Heart right ventricle (tissue), 16 donors: Measurements from ENCODE around the gene REPIN1. TPM values are rescaled to one million over a fixed set of nuclear protein-coding genes. Genes with fewer than 3 reads are reported as not detected.

Source experiments
- ATAC-seq, 8 donors: fragments of 200-7000 bp; cut with Tn5 transposase; one replicate each; pipeline ENCODE4 v1.9.1; 2020; ENCODE audit warnings: mild to moderate bottlenecking in 8 of 8, moderate library complexity in 8 of 8, moderate number of reproducible peaks in 1 of 8
- DNase-seq, 2 donors: peaks; one replicate each; pipeline ENCODE4 v3.0.0-alpha.2; 2020
- H3K27ac ChIP-seq, 10 donors: fragments of 200-600 bp; sonication (generic) in 2 of 10; one replicate each; pipeline versions ENCODE4 v1.5.0 to v1.8.0; 2020 to 2022; ENCODE audit warnings: mild to moderate bottlenecking in 3 of 10
- H3K27me3 ChIP-seq, 7 donors: fragments of 200-600 bp; one replicate each; pipeline ENCODE4 v1.8.0; 2021 to 2022; ENCODE audit warnings: mild to moderate bottlenecking in 2 of 7
- H3K36me3 ChIP-seq, 9 donors: fragments of 200-600 bp; sonication (generic) in 1 of 9; one replicate each; pipeline versions ENCODE4 v1.5.0 to v1.8.0; 2020 to 2022; ENCODE audit warnings: mild to moderate bottlenecking in 2 of 9
- H3K4me1 ChIP-seq, 9 donors: fragments of 200-600 bp; sonication (generic) in 1 of 9; one replicate each; pipeline versions ENCODE4 v1.5.0 to v1.8.0; 2020 to 2022; ENCODE audit warnings: mild to moderate bottlenecking in 4 of 9
- H3K4me3 ChIP-seq, 10 donors: fragments of 200-600 bp; sonication (generic) in 2 of 10; one replicate each; pipeline versions ENCODE4 v1.5.0 to v1.8.0; 2020 to 2022; ENCODE audit warnings: mild to moderate bottlenecking in 7 of 10, moderate library complexity in 2 of 10
- H3K9me3 ChIP-seq, 11 donors: fragments of 200-600 bp in 10 of 11; sonication (generic) in 2 of 11; one replicate each; pipeline versions ENCODE4 v1.5.0 to v1.8.0; 2013 to 2022; ENCODE audit warnings: mild to moderate bottlenecking in 2 of 11, control low read depth in 1 of 11, moderate library complexity in 1 of 11
- WGBS, 2 donors: extraction: QIAGEN DNeasy Blood & Tissue Kit; methylation state at CpG; one replicate each; pipeline ENCODE4 v1.1.7; 2013; ENCODE audit warnings: inconsistent platforms in 1 of 2; 5-methylcytosine and 5-hydroxymethylcytosine counted together
- intact Hi-C, 10 donors: fragments of 100-400 bp; cut with DNase I; formaldehyde crosslinking; loops; one replicate each; pipeline versions ENCODE4 v1.11.1 to v1.14.2; 2022
- polyA plus RNA-seq, 2 donors: library from polyadenylated mRNA; stranded (reverse); fragments of 200-250 nt; gene quantifications; one replicate each; pipeline ENCODE4 v1.2.3, GENCODE V29; 2013
- total RNA-seq, 10 donors: library from RNA; stranded (reverse); fragmentation: NEBNext Ultra II Directional in 3 of 10; extraction: Animal tissue kit (Norgen Biotek cat#: 25700) in 3 of 10; gene quantifications; one replicate each; pipeline versions ENCODE4 v1.2.1 to v1.2.4, GENCODE V29; 2021 to 2023
- TF ChIP-seq, protein P1 (sequence below), 9 donors: fragments of 200-600 bp; sonication (generic) in 2 of 9; IDR thresholded peaks; one replicate each; pipeline versions ENCODE4 v1.5.0 to v1.8.0; 2021 to 2022; ENCODE audit warnings: antibody characterized with exemption in 9 of 9, mild to moderate bottlenecking in 5 of 9, moderate library complexity in 1 of 9
- donor health status: Arrhythmogenic right ventricular cardiomyopathy.
- donor health status: ischemic (EF 13 %, LVEDD 7.1; RV severe dilation, severe dysfunction).
- donor health status: healthy with polysubstance abuse.
- donor health status: DM: no; HTN: yes; CAD: no.
- donor health status: DM: no; HTN: no; CAD: no.
- donor health status: ischemic (EF 25% LVEDD 6.9; RV normal size, moderate dysfunction).
- donor health status: ischemic (EF 25% LVEDD 5.7; RV mildly dilated, moderate dysfunction).
- donor health status: healthy.
- donor health status: DM: yes; HTN: yes; CAD: no.
- donor health status: Ischemic cardiomyopathy.
- donor health status: ischemic (EF 35%, LVEDD 5.7; RV mildly dilated, moderate dysfunction).
- donor health status: nonischemic (EF 11% LVEDD 7.7; RV severe dilation, severe dysfunction).
- donor health status: DM: yes; HTN: yes; CAD: no.
- donor health status: PGD.
- donor health status: ischemic (EF 29% LVEDD 5.4; RV normal size, mild dysfunction).
- donor health status: nonischemic (EF 23%, LVEDD 6.1; RV moderate dilation, normal function).

The REPIN1 gene
- total and polyA plus RNA-seq, 12 donors = 51.0 to 132 (median 109) TPM

DNA sequence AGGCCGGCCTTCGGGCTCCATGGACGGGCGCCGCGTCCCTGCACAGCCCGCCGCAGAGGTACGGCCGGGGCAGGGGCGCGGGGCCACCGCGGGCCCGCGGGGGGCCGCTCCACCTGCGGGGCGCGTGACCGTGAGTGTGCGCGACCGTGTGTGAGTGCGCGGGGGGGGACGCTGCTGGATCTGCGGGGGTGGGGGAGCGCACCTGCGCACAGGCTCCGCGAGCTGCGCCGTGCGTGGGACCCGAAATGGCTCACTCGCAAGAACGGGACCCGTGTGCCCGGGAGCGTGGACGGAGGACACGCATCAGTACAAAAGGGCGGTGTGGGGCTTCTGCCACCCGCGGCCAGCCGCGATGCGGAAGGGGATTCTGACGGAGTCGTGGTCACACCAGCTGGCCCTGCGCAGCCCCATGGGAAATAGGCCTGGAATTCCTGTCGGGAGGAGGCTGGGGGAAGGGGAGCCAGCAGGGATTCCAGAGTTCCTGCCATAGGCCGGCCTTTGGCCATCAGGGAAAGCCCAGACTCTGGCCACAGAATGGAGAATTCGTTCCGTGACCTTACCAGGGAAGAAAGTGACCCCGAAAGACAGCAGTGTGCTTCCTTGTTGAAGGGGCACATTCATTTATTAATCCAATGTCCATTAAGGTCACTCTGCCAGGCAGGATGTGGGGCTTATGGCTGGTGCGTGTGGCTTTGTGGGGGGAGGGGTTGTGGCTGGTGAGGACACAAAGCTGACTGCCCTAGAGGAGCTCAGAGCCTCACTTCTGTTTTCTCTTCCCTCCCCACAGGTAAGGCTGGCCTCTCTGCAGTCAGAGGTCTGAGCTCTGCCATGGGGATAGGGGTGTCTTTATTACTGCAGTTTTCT lies 494 bp downstream of the REPIN1 start:
- TF ChIP-seq, protein P1, sequence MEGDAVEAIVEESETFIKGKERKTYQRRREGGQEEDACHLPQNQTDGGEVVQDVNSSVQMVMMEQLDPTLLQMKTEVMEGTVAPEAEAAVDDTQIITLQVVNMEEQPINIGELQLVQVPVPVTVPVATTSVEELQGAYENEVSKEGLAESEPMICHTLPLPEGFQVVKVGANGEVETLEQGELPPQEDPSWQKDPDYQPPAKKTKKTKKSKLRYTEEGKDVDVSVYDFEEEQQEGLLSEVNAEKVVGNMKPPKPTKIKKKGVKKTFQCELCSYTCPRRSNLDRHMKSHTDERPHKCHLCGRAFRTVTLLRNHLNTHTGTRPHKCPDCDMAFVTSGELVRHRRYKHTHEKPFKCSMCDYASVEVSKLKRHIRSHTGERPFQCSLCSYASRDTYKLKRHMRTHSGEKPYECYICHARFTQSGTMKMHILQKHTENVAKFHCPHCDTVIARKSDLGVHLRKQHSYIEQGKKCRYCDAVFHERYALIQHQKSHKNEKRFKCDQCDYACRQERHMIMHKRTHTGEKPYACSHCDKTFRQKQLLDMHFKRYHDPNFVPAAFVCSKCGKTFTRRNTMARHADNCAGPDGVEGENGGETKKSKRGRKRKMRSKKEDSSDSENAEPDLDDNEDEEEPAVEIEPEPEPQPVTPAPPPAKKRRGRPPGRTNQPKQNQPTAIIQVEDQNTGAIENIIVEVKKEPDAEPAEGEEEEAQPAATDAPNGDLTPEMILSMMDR (IDR thresholded peaks at IDR 0.05) = no peak
- H3K4me3 ChIP-seq = peak overlapping the region; percentile 74 to 99 (median 97)
- peak overlapping the region; percentile 90 to 100 (median 98) for H3K27ac ChIP-seq
- WGBS, 2 donors = 0 to 1% methylated on average over 58 of the region's 58 CpGs
- peaks cover 16 to 57% (median 36%) of the 10 kb centered on the region in 9 donors for H3K4me1 ChIP-seq
- no peaks in the 10 kb centered on the region for H3K27me3 ChIP-seq
- DNase-seq = peak; percentile 81 to 85
- peaks cover 0 to 45% (median 28%) of the 10 kb centered on the region in 9 donors for H3K36me3 ChIP-seq
- no peaks in the 10 kb centered on the region for H3K9me3 ChIP-seq
- intact Hi-C loops = loop anchor here in 6 of 10 donors (1.0 to 10.0 kb wide), 3 partner anchors 36 to 386 kb away; a partner anchor contains a TSS
- ATAC-seq = peak; percentile 65 to 87 (median 81)

DNA sequence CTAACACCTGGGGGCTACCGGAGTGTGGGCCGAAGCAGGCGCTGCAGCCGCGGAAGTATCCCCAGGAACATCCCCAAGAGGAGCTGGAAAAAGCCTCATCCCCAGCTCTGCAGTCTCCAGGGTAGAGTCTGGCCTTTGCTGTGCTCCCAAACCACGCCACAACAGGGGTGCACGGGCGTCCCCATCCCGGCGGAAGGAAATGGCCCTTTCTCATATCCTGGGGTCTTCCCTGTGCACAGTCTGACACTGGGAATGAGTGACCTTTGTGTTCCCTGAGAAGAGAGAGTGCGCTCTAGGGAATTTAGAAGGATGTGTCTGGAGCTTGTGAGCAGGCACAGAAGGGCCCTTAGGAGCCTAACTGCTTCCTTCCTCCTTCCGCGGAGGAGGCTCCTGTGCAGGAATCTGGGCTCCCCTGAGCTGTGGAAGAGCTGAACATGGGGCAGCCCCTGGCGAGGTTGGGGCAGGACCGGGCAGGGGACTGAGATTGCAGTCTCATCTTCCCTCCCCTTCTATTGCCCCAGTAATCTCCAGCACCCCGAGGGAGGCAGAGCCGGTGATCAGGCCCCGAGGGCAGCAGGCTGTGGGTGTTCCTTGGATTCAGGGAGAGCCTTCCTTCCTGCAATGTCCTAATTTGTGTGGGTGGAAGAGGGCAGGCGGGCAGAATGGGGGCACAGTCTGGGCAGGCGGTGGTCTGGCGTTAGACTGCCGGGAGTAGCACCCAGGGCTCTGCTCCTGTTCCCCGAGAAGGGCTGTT lies 1.3 kb downstream of the REPIN1 start:
- Histone ChIP-seq H3K27ac (peak overlapping the region; percentile 90 to 100 (median 98)), H3K4me1 (peaks cover 16 to 57% (median 38%) of the 10 kb centered on the region in 9 donors), H3K4me3 (peak overlapping the region; percentile 74 to 99 (median 97)), H3K9me3 (no peaks in the 10 kb centered on the region), H3K36me3 (peaks cover 0 to 53% (median 28%) of the 10 kb centered on the region in 9 donors), H3K27me3 (no peaks in the 10 kb centered on the region)
- TF ChIP-seq, protein P1 (IDR thresholded peaks at IDR 0.05) = no peak
- WGBS, 2 donors = 32 to 33% methylated on average over 23 of the region's 23 CpGs
- DNase-seq = no peak
- ATAC-seq = peak in 3 of 8 donors; percentile 2 to 6 (median 5)
- intact Hi-C loops = loop anchor here in 5 of 10 donors (5.0 to 10.0 kb wide), 2 partner anchors 37 to 385 kb away; a partner anchor contains a TSS

DNA sequence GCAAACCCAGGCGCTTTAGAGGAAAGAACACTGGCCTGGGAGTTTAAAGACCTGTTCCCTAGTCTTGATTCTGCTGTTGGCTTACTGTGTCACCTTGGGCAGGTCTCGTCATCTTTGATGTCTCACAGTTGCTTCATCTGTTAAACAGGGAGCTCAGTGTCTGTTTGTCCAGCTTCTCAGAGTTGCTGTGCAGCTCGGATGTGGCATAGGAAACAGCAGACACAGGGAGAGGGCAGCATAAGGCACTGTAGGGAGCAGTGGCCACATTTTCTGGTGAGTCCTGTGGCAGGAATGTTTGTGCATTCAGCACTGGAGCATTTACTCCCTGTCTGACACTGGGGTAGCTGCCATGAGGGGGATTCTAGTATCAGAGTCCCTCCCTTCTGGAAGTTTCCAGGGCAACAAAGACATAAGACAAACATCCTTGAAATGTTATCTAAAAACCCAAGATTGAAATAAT lies 2.0 kb downstream of the REPIN1 start:
- intact Hi-C loops = no loop called here
- DNase-seq = no peak
- peak overlapping the region in 3 of 10 donors; percentile 97 to 99 (median 97) for H3K4me3 ChIP-seq
- WGBS, 2 donors = 71 to 82% methylated on average over 3 of the region's 3 CpGs
- no peaks in the 10 kb centered on the region for H3K9me3 ChIP-seq
- H3K36me3 ChIP-seq = peaks cover 0 to 57% (median 28%) of the 10 kb centered on the region in 9 donors
- TF ChIP-seq, protein P1 (IDR thresholded peaks at IDR 0.05) = no peak
- no peaks in the 10 kb centered on the region for H3K27me3 ChIP-seq
- ATAC-seq = no peak
- peak overlapping the region in 7 of 10 donors; percentile 35 to 99 (median 98) for H3K27ac ChIP-seq
- peaks cover 16 to 57% (median 38%) of the 10 kb centered on the region in 9 donors for H3K4me1 ChIP-seq
